Measurements from ENCODE around the gene ANKS1B. TPM values are rescaled to one million over a fixed set of nuclear protein-coding genes. Genes with fewer than 3 reads are reported as not detected.

The ANKS1B gene
- total RNA-seq, 6 experiments from 2014 or later, result 0.31 to 0.66 (median 0.37) TPM

DNA sequence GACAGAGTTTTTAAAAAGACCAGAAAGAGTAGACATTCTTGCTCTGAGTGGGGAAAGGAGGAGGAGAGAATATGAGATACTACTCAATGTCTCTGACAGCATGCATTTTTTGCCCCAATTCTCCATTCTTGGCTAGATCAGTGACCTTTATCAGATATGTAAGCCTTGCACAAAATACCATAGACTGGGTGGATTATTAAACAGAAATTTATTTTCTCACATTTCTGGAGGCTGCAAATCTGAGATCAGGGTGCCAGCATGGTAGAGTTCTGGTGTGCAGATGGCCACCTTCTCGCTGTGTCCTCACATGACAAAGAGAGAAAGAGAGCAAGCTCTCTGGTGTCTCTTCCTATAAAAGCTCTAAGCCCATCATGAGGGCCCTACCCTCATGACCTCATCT is 38.6 kb downstream of the ANKS1B start:
- Mint-ChIP-seq H3K9me3 (no peaks in the 10 kb centered on the region), H3K4me1 (ENCODE audit: low read depth) (no peaks in the 10 kb centered on the region), H3K4me3 (no peak overlapping the region), H3K36me3 (ENCODE audit: low read depth) (no peaks in the 10 kb centered on the region), H3K27me3 (ENCODE audit: insufficient read depth) (no peaks in the 10 kb centered on the region; the same call in 1 of the 2 replicates), H3K27ac (no peak overlapping the region)
- no peak for TF ChIP-seq CTCF (IDR thresholded peaks at IDR 0.05)
- no peak for DNase-seq

- TF ChIP-seq CTCF (IDR thresholded peaks at IDR 0.05), result no peak
- no peak for DNase-seq
- Mint-ChIP-seq H3K4me3 (no peak overlapping the region), H3K9me3 (no peaks in the 10 kb centered on the region), H3K27me3 (ENCODE audit: insufficient read depth) (peaks cover 2% of the 10 kb centered on the region; the same call in 1 of the 2 replicates), H3K4me1 (ENCODE audit: low read depth) (no peaks in the 10 kb centered on the region), H3K36me3 (ENCODE audit: low read depth) (no peaks in the 10 kb centered on the region), H3K27ac (no peak overlapping the region)
Measured at GRCh38 chr12:99935608-99936007, 49.1 kb downstream of the ANKS1B start.

- H3K27me3 Mint-ChIP-seq (ENCODE audit: insufficient read depth), result no peaks in the 10 kb centered on the region; the same call in 1 of the 2 replicates
- TF ChIP-seq CTCF (IDR thresholded peaks at IDR 0.05), result no peak
- H3K4me1 Mint-ChIP-seq (ENCODE audit: low read depth), result no peaks in the 10 kb centered on the region
- H3K27ac Mint-ChIP-seq, result no peak overlapping the region
- H3K9me3 Mint-ChIP-seq, result no peaks in the 10 kb centered on the region
- DNase-seq, result no peak
- H3K4me3 Mint-ChIP-seq, result no peak overlapping the region
- H3K36me3 Mint-ChIP-seq (ENCODE audit: low read depth), result no peaks in the 10 kb centered on the region
Measured at GRCh38 chr12:99926511-99927169, 58.1 kb downstream of the ANKS1B start.

- no peak overlapping the region for H3K4me3 Mint-ChIP-seq
- no peak; the same call in 1 of the 2 replicates for TF ChIP-seq CTCF (IDR thresholded peaks at IDR 0.05)
Measured at GRCh38 chr12:99920353-99920960, 64.3 kb downstream of the ANKS1B start.

GRCh38 chr12:99917711-99918402 is 66.9 kb downstream of the ANKS1B start:
- Mint-ChIP-seq H3K4me3 (no peak overlapping the region), H3K27ac (no peak overlapping the region), H3K27me3 (ENCODE audit: insufficient read depth) (no peaks in the 10 kb centered on the region), H3K4me1 (ENCODE audit: low read depth) (peaks cover 39% of the 10 kb centered on the region), H3K9me3 (no peaks in the 10 kb centered on the region), H3K36me3 (ENCODE audit: low read depth) (no peaks in the 10 kb centered on the region)
- TF ChIP-seq CTCF (IDR thresholded peaks at IDR 0.05), result no peak
- no peak for DNase-seq

More at GRCh38 chr12:99920353-99920960, 64.3 kb downstream of the ANKS1B start:
- Mint-ChIP-seq H3K27me3 (ENCODE audit: insufficient read depth) (no peaks in the 10 kb centered on the region; the same call in 1 of the 2 replicates), H3K36me3 (ENCODE audit: low read depth) (no peaks in the 10 kb centered on the region), H3K9me3 (no peaks in the 10 kb centered on the region), H3K27ac (no peak overlapping the region), H3K4me1 (ENCODE audit: low read depth) (peaks cover 16% of the 10 kb centered on the region)
- no peak for DNase-seq
